NK-92 treated with Interleukin-12 subunit alpha and Interleukin-12 subunit beta, amount 100 ng/mL, for 24 hours (cell line): ENCODE results near the gene RBM20.
A peak's percentile ranks its signal among the peaks of the same experiment; 100 is the strongest.
"Not testable (repeated sequence)": the region's sequence is repeated elsewhere in the genome, so short reads cannot be mapped to it uniquely, and the experiment has no call there.

ENCODE experiments used
- DNase-seq: peaks from one replicate; lab custom pipeline; 2025; lab: John Stamatoyannopoulos, UW

RBM20 gene

GRCh38 chr10:110853921-110854605 lies 209.9 kb downstream of the RBM20 start:
- no peak for DNase-seq

- no peak for DNase-seq
Measured at GRCh38 chr10:110857265-110858171, 213.4 kb downstream of the RBM20 start.

GRCh38 chr10:110858297-110858934 lies 214.3 kb downstream of the RBM20 start:
- no peak for DNase-seq

- DNase-seq: no peak
Measured at GRCh38 chr10:110859206-110859972, 215.3 kb downstream of the RBM20 start.

GRCh38 chr10:110859973-110860376 lies 215.8 kb downstream of the RBM20 start:
- no peak for DNase-seq

- DNase-seq: peak; percentile 52
Measured at GRCh38 chr10:110860576-110861241, 216.6 kb downstream of the RBM20 start.

- no peak for DNase-seq
Measured at GRCh38 chr10:110861476-110861875, 217.3 kb downstream of the RBM20 start.

- no peak for DNase-seq
Measured at GRCh38 chr10:110861930-110862649, 218.0 kb downstream of the RBM20 start.

GRCh38 chr10:110862961-110863360 lies 218.8 kb downstream of the RBM20 start:
- no peak for DNase-seq

GRCh38 chr10:110863361-110863760 lies 219.2 kb downstream of the RBM20 start:
- DNase-seq: no peak

- DNase-seq: no peak
Measured at GRCh38 chr10:110863956-110864355, 219.8 kb downstream of the RBM20 start.

GRCh38 chr10:110864662-110865140 lies 220.6 kb downstream of the RBM20 start:
- no peak for DNase-seq

GRCh38 chr10:110865186-110865808 lies 221.2 kb downstream of the RBM20 start:
- DNase-seq: no peak

GRCh38 chr10:110865809-110866482 lies 221.8 kb downstream of the RBM20 start:
- DNase-seq: no peak

- DNase-seq: not testable (repeated sequence)
Measured at GRCh38 chr10:110867011-110867806, 223.1 kb downstream of the RBM20 start.

- no peak for DNase-seq
Measured at GRCh38 chr10:110867807-110868465, 223.8 kb downstream of the RBM20 start.

GRCh38 chr10:110868981-110869380 lies 224.8 kb downstream of the RBM20 start:
- DNase-seq: peak; percentile 40

- DNase-seq: no peak
Measured at GRCh38 chr10:110870823-110871297, 226.7 kb downstream of the RBM20 start.
